ENCODE results near the gene TXNDC15.

- TF ChIP-seq, protein P1, sequence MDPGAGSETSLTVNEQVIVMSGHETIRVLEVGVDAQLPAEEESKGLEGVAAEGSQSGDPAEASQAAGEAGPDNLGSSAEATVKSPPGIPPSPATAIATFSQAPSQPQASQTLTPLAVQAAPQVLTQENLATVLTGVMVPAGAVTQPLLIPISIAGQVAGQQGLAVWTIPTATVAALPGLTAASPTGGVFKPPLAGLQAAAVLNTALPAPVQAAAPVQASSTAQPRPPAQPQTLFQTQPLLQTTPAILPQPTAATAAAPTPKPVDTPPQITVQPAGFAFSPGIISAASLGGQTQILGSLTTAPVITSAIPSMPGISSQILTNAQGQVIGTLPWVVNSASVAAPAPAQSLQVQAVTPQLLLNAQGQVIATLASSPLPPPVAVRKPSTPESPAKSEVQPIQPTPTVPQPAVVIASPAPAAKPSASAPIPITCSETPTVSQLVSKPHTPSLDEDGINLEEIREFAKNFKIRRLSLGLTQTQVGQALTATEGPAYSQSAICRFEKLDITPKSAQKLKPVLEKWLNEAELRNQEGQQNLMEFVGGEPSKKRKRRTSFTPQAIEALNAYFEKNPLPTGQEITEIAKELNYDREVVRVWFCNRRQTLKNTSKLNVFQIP (CRISPR knock-in tag; IDR thresholded peaks at IDR 0.05; ENCODE audit: borderline replicate concordance, low read depth) = no peak
- no peak for TF ChIP-seq SNAI2 (CRISPR knock-in tag; IDR thresholded peaks at IDR 0.05)
- no peak for TF ChIP-seq ZC3H10 (CRISPR knock-in tag; IDR thresholded peaks at IDR 0.05)
- no peak for TF ChIP-seq BACH2 (CRISPR knock-in tag; IDR thresholded peaks at IDR 0.05; ENCODE audit: borderline replicate concordance)
- no peak for TF ChIP-seq PATZ1 (CRISPR knock-in tag; IDR thresholded peaks at IDR 0.05; ENCODE audit: borderline replicate concordance)
- TF ChIP-seq ZFP3 (CRISPR knock-in tag; IDR thresholded peaks at IDR 0.05) = no peak
- TF ChIP-seq ZFP30 (CRISPR knock-in tag; IDR thresholded peaks at IDR 0.05) = no peak
- TF ChIP-seq ISL1 (CRISPR knock-in tag; IDR thresholded peaks at IDR 0.05) = no peak
- no peak for TF ChIP-seq TCF4 (CRISPR knock-in tag; IDR thresholded peaks at IDR 0.05; ENCODE audit: borderline replicate concordance)
- no peak for TF ChIP-seq ARNTL (CRISPR knock-in tag; IDR thresholded peaks at IDR 0.05; ENCODE audit: borderline replicate concordance, low read depth)
- no peak for TF ChIP-seq ZNF8 (CRISPR knock-in tag; IDR thresholded peaks at IDR 0.05)
Observed at GRCh38 chr5:134845335-134845851, 28.8 kb upstream of the TXNDC15 start.
